ENCODE measurements around the gene PCID2. TPM values are rescaled to one million over a fixed set of nuclear protein-coding genes. Genes with fewer than 3 reads are reported as not detected.

The PCID2 gene
- total RNA-seq, 2 experiments from 2014 or later, result 75.8 to 79.0 TPM

DNA sequence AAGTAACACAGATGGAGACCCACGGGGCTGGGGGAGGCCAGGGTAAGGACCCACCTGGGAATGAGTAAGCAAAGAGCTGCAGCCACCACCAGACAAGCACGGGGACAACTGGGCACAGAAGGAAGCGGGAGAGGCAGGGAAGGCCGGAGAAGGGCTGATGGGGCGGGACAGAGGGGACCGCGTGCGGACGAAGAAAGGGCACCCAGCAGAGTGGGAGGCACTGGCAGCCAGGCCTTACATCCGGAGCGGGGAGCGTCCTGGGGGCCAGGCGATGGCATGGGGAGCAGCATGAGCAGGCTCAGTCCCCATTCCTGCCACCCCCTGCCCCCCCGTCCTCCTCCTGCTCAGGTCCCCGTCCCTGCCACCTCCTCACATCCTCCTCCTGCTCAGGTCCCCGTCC is 47.0 kb downstream of the PCID2 start:
- intact Hi-C loops (cut with micrococcal nuclease), result no loop called here
- Mint-ChIP-seq H3K27ac (peak overlapping the region; percentile 75), H3K4me1 (ENCODE audit: low read depth) (peaks cover 27% of the 10 kb centered on the region), H3K27me3 (no peaks in the 10 kb centered on the region), H3K36me3 (ENCODE audit: low read depth) (no peaks in the 10 kb centered on the region), H3K9me3 (no peaks in the 10 kb centered on the region), H3K4me3 (peak overlapping the region; percentile 34)
- DNase-seq (peak; percentile 34), ATAC-seq (peak; percentile 21)
- CTCF ChIA-PET, result no interaction called here
- TF ChIP-seq, protein P1, sequence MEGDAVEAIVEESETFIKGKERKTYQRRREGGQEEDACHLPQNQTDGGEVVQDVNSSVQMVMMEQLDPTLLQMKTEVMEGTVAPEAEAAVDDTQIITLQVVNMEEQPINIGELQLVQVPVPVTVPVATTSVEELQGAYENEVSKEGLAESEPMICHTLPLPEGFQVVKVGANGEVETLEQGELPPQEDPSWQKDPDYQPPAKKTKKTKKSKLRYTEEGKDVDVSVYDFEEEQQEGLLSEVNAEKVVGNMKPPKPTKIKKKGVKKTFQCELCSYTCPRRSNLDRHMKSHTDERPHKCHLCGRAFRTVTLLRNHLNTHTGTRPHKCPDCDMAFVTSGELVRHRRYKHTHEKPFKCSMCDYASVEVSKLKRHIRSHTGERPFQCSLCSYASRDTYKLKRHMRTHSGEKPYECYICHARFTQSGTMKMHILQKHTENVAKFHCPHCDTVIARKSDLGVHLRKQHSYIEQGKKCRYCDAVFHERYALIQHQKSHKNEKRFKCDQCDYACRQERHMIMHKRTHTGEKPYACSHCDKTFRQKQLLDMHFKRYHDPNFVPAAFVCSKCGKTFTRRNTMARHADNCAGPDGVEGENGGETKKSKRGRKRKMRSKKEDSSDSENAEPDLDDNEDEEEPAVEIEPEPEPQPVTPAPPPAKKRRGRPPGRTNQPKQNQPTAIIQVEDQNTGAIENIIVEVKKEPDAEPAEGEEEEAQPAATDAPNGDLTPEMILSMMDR (IDR thresholded peaks at IDR 0.05), result no peak
- POLR2A ChIA-PET, result interaction anchor here (0.6 to 1.2 kb wide), 2 partner anchors 47 to 138 kb away, joined by 3 to 4 read pairs; partner anchors contain the start of gene PCID2

DNA sequence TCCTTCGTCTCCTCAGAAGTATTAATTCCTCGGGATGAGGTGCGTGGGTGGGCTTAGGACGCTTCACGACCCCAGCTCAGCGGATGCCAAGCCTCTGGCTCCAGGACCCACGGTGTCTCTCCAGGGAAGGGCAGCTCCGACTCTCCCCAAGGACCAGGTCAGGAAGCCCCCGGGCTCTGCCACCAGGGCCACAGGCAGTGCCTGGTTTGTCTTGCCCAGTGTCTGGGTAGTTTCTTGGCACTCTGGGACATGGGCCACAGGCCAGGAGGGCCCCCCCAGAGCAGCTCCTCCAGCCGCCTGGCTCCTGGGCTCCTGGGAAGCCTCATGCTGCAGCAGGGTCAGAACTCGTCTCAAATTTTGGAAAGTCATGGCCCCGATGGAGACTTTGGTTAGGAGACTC is 47.5 kb downstream of the PCID2 start:
- Mint-ChIP-seq H3K36me3 (ENCODE audit: low read depth) (no peaks in the 10 kb centered on the region), H3K27me3 (no peaks in the 10 kb centered on the region), H3K4me3 (peak overlapping the region; percentile 34), H3K4me1 (ENCODE audit: low read depth) (peaks cover 23% of the 10 kb centered on the region), H3K27ac (peak overlapping the region; percentile 75), H3K9me3 (peaks cover under 1% of the 10 kb centered on the region)
- ChIA-PET CTCF (no interaction called here), POLR2A (interaction anchor here (0.6 to 1.2 kb wide), 2 partner anchors 47 to 138 kb away, joined by 3 to 4 read pairs; partner anchors contain the start of gene PCID2)
- ATAC-seq (no peak), DNase-seq (no peak)
- intact Hi-C loops (cut with micrococcal nuclease), result no loop called here
- TF ChIP-seq, protein P1 (IDR thresholded peaks at IDR 0.05), result no peak

DNA sequence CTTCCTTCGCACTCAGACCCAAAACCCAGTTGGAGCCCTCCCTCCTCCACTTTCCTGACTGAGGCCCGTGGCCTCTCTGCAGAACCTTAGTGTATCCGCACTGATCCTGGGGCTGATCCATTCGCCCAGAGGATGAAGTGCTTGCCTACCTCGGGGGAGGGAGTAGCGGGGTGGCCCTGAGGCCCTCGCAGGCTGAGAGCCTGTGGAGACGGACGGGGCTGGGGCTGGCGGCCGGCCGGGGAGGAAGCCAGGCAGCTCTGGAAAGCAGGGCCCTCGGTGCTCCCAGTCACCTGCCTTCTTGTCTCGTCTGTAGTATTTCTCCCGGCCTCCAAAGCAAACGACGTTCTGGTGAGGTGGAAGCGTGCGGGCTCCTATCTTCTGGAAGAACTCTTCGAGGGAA is 48.8 kb downstream of the PCID2 start:
- Mint-ChIP-seq H3K27me3 (no peaks in the 10 kb centered on the region), H3K36me3 (ENCODE audit: low read depth) (peaks cover 2% of the 10 kb centered on the region), H3K27ac (no peak overlapping the region), H3K4me1 (ENCODE audit: low read depth) (peaks cover 19% of the 10 kb centered on the region), H3K4me3 (no peak overlapping the region), H3K9me3 (peaks cover 12% of the 10 kb centered on the region)
- TF ChIP-seq, protein P1 (IDR thresholded peaks at IDR 0.05), result no peak
- ChIA-PET POLR2A (interaction anchor here (0.9 kb wide), 1 partner anchor 29 kb away, joined by 3 read pairs; no protein-coding TSS in a partner anchor), CTCF (no interaction called here)
- intact Hi-C loops (cut with micrococcal nuclease), result no loop called here
- ATAC-seq (no peak), DNase-seq (no peak)

DNA sequence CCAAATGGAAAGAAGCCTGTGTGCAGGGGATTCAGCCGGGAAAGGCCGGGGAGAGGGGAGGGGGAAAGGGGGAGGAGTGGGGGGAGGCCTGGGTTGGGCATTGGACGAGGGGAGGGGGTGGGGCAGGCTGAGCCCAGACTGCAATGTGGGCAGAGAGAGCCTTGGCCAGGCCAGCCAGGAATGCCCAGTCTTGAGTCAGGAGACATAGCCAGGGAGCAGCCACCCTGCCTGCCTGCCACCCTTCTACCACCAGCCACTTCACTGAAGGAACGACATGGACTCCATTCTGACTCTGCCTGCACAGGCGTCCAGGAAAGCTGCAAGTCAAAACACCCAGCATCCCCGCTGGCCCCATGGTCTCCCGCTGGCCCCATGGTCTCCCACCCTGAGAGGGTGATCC is 49.5 kb downstream of the PCID2 start:
- H3K4me3 Mint-ChIP-seq, result no peak overlapping the region
- ChIA-PET POLR2A (interaction anchor here (0.9 kb wide), 1 partner anchor 29 kb away, joined by 3 read pairs; no protein-coding TSS in a partner anchor), CTCF (no interaction called here)
- TF ChIP-seq, protein P1 (IDR thresholded peaks at IDR 0.05), result no peak
- intact Hi-C loops (cut with micrococcal nuclease), result no loop called here
- ATAC-seq (no peak), DNase-seq (no peak)
- H3K27me3 Mint-ChIP-seq, result no peaks in the 10 kb centered on the region
- H3K9me3 Mint-ChIP-seq, result peaks cover 12% of the 10 kb centered on the region
- H3K27ac Mint-ChIP-seq, result no peak overlapping the region
- H3K36me3 Mint-ChIP-seq (ENCODE audit: low read depth), result peaks cover 2% of the 10 kb centered on the region
- peaks cover 15% of the 10 kb centered on the region for H3K4me1 Mint-ChIP-seq (ENCODE audit: low read depth)

DNA sequence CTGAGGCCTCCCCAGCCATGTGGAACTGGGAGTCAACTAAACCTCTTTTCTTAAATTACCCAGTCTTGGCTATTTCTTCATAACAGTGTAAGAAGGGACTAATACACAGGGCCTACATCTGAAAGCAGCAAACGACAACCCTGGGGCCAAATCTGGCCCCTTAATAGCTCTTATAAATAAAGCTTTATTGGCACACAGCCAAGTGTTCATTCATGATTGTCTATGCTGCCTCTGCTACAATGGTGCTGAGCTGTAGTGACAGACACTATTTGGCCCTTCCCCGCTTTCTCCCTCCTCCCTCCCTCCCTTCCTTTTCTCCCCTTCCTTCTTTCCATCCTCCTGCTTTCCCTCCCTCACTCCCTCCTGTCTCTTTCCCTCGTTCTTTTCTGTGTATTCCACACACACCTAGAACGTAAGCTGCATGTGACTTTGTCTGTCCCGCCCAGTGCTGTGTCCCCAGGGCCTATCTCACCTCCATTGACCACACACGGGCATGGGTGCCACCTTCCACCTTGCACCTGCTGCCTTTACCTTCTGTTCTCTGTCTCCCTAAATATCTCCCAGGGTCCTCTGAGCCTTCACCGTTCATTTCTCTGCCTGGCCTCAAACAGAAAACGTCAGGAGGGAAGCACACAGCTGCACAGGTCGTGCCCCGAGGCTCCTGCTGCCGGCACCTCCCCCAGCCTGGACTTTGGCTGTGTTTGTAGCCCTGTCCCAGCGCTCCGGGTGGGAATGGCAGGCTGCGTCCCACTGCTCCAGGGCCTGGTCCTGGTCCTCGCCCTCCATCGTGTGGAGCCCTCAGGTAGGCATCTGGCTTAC is 50.3 kb downstream of the PCID2 start, which contains the start of gene PROZ:
PROZ (plus strand) TSS at position 720 of the 819 bp plus-strand sequence; CDS start at position 733, 13 bp downstream.
- Mint-ChIP-seq H3K4me3 (no peak within 1 kb of the TSS), H3K9me3 (peaks cover 12% of the 10 kb centered on the region), H3K27me3 (no peaks in the 10 kb centered on the region), H3K36me3 (ENCODE audit: low read depth) (peaks cover 2% of the 10 kb centered on the region), H3K4me1 (ENCODE audit: low read depth) (peaks cover 17% of the 10 kb centered on the region), H3K27ac (no peak within 1 kb of the TSS)
- DNase-seq, result no peak
- ATAC-seq, result no peak
- TF ChIP-seq, protein P1 (IDR thresholded peaks at IDR 0.05), result no peak
- ChIA-PET POLR2A (interaction anchor here (1.4 kb wide), 1 partner anchor 12 kb away, joined by 4 read pairs; no protein-coding TSS in a partner anchor), CTCF (no interaction called here)
- intact Hi-C loops (cut with micrococcal nuclease), result no loop called here
